HUDEP-2 (cell line): Measurements from ENCODE around the gene RHOA.
"Not testable (repeated sequence)": the region's sequence is repeated elsewhere in the genome, so short reads cannot be mapped to it uniquely, and the experiment has no call there.

Experiments used
- DNase-seq, 76 experiments: peaks; one replicate each; lab custom pipeline; 2025; ENCODE audit not compliant: unreplicated experiment in 76 of 76; lab: John Stamatoyannopoulos, UW

The RHOA gene

GRCh38 chr3:49371946-49372345, 39.8 kb downstream of the RHOA start:
- DNase-seq, result no peak

- DNase-seq, result no peak
Measured at GRCh38 chr3:49370585-49371290, 41.0 kb downstream of the RHOA start.

- DNase-seq, result no peak
Measured at GRCh38 chr3:49362561-49362960, 49.2 kb downstream of the RHOA start.

- peak in 13 of 76 experiments; percentile 2 to 46 (median 15) for DNase-seq
Measured at GRCh38 chr3:49359623-49360022, 52.2 kb downstream of the RHOA start.

GRCh38 chr3:49358884-49359225, 52.9 kb downstream of the RHOA start:
- DNase-seq, result peak in 8 of 76 experiments; percentile 23 to 51 (median 42)

GRCh38 chr3:49358217-49358883, 53.4 kb downstream of the RHOA start, which contains the start of gene GPX1:
Gene GPX1, minus strand, starts transcription at chr3:49358353. Its CDS starts 75 bp downstream, at chr3:49358278.
- peak in 73 of 76 experiments; percentile 43 to 92 (median 78) for DNase-seq

- peak in 10 of 76 experiments; percentile 1 to 36 (median 20) for DNase-seq
Measured at GRCh38 chr3:49357443-49358216, 54.1 kb downstream of the RHOA start.

- not testable (repeated sequence) for DNase-seq
Measured at GRCh38 chr3:49357095-49357442, 54.7 kb downstream of the RHOA start.

- DNase-seq, result no peak
Measured at GRCh38 chr3:49352890-49353421, 58.8 kb downstream of the RHOA start.

- DNase-seq, result no peak
Measured at GRCh38 chr3:49352281-49352680, 59.5 kb downstream of the RHOA start.

GRCh38 chr3:49351521-49352011, 60.2 kb downstream of the RHOA start:
- no peak for DNase-seq

GRCh38 chr3:49349348-49350114, 62.2 kb downstream of the RHOA start:
- DNase-seq, result peak in 70 of 76 experiments; percentile 13 to 82 (median 54)

- DNase-seq, result not testable (repeated sequence)
Measured at GRCh38 chr3:49348361-49348760, 63.4 kb downstream of the RHOA start.

- no peak for DNase-seq
Measured at GRCh38 chr3:49346797-49347251, 65.0 kb downstream of the RHOA start.

GRCh38 chr3:49343163-49343562, 68.6 kb downstream of the RHOA start:
- no peak for DNase-seq

GRCh38 chr3:49341996-49342395, 69.8 kb downstream of the RHOA start:
- no peak for DNase-seq

GRCh38 chr3:49339941-49340800, 71.6 kb downstream of the RHOA start, which contains the start of gene USP4:
Gene USP4, minus strand, starts transcription at chr3:49340053. Its CDS starts 29 bp downstream, at chr3:49340024.
- peak; percentile 61 to 94 (median 86) for DNase-seq

- DNase-seq, result peak in 3 of 76 experiments; percentile 18 to 45 (median 37)
Measured at GRCh38 chr3:49339581-49339940, 72.2 kb downstream of the RHOA start.
